SK-N-MC (cell line): ENCODE results near the gene LENG9.

Experiments used
- EZH2 ChIP-seq: fragments of 200-600 bp; sonication (generic); IDR thresholded peaks from one replicate; pipeline ENCODE4 v1.6.1; 2017; ENCODE audit warnings: antibody characterized with exemption
- FOXP2 ChIP-seq: optimal IDR thresholded peaks from 2 replicates; pipeline ENCODE3; 2011; ENCODE audit warnings: mild to moderate bottlenecking, moderate library complexity; ENCODE audit not compliant: insufficient read depth; ENCODE audit errors: extremely low read length, control extremely low read depth
- POLR2AphosphoS5 ChIP-seq: IDR thresholded peaks from 2 replicates; pipeline ENCODE4 v1.6.1; 2012; ENCODE audit warnings: mild to moderate bottlenecking, low read depth, low read length, borderline replicate concordance

DNA sequence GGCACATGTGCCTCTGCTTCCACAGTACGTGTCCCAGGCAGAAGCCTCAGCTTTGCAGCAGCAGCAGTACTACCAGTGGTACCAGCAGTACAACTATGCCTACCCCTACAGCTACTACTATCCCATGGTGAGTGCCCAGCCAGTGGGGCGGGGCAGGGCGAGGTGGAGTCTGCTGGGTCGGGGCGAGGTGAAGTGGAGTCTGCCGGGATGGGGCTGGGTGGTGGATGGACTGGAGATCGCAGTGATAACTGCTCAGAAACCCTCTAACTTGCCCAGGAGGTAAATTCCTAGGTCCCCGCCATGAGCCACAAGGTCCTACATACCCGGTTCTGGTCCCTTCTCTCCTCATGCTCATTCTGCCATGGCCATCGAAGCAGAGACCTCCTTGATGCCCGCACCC is 11.0 kb downstream of the LENG9 start:
- TF ChIP-seq POLR2AphosphoS5 (no peak), EZH2 (no peak), FOXP2 (no peak)
